G401 (cell line): ENCODE results near the gene IL18RAP. TPM values are rescaled to one million over a fixed set of nuclear protein-coding genes. Genes with fewer than 3 reads are reported as not detected.

Experiments
- DNase-seq: peaks from one replicate; pipeline ENCODE4 v3.0.0-alpha.2; 2015; ENCODE audit warnings: low spot score
- in situ Hi-C: cut with HindIII; loops from 2 replicates; pipeline ENCODE4 v1.10.0; 2016; ENCODE audit warnings: low sequenced_read_pairs, mixed read lengths
- total RNA-seq: library from RNA; depleted of rRNA; stranded (reverse); fragments of >200 nt; shearing (Covaris generic); gene quantifications from 2 replicates; pipeline ENCODE4 v1.2.3, GENCODE V29; 2014; rRNA removed

IL18RAP gene
- total RNA-seq, 1 experiment from 2014 or later = not detected

- DNase-seq = no peak
Observed at GRCh38 chr2:102485147-102485785, 62.3 kb downstream of the IL18RAP start.

GRCh38 chr2:102486941-102487702, 64.2 kb downstream of the IL18RAP start:
- no peak for DNase-seq
- in situ Hi-C loops = no loop called here

More at GRCh38 chr2:102485147-102485785, 62.3 kb downstream of the IL18RAP start:
- in situ Hi-C loops = no loop called here

GRCh38 chr2:102487761-102488462, 65.0 kb downstream of the IL18RAP start:
- no peak for DNase-seq
- in situ Hi-C loops = no loop called here

GRCh38 chr2:102489646-102490045, 66.7 kb downstream of the IL18RAP start:
- no peak for DNase-seq
- in situ Hi-C loops = no loop called here

GRCh38 chr2:102492006-102492405, 69.0 kb downstream of the IL18RAP start:
- in situ Hi-C loops = no loop called here
- DNase-seq = no peak

- DNase-seq = no peak
- in situ Hi-C loops = no loop called here
Observed at GRCh38 chr2:102494570-102494969, 71.6 kb downstream of the IL18RAP start.

- no peak for DNase-seq
- in situ Hi-C loops = no loop called here
Observed at GRCh38 chr2:102498414-102498813, 75.5 kb downstream of the IL18RAP start.

GRCh38 chr2:102499558-102499957, 76.6 kb downstream of the IL18RAP start:
- DNase-seq = no peak
- in situ Hi-C loops = no loop called here

Other genes starting within 250 kb of the IL18RAP start
- not detected in 2 replicates for gene IL1RL2, start 236.1 kb upstream of the IL18RAP start, total RNA-seq
- not detected in 2 replicates for gene IL1RL1, start 111.6 kb upstream of the IL18RAP start, total RNA-seq
- not detected in 2 replicates for gene IL18R1, start 67.4 kb upstream of the IL18RAP start, total RNA-seq
- gene SLC9A4, start 50.1 kb downstream of the IL18RAP start, total RNA-seq = not detected in 2 replicates
- not detected in 2 replicates for gene SLC9A2, start 196.4 kb downstream of the IL18RAP start, total RNA-seq